Measurements from ENCODE around the gene SMIM20.
"Not testable (repeated sequence)": the region's sequence is repeated elsewhere in the genome, so short reads cannot be mapped to it uniquely, and the experiment has no call there.

Gene SMIM20

GRCh38 chr4:25892796-25893195, 21.2 kb upstream of the SMIM20 start:
- no peak for FAIRE-seq

GRCh38 chr4:25896776-25897539, 17.1 kb upstream of the SMIM20 start:
- no peak for FAIRE-seq

- no peak for FAIRE-seq
Measured at GRCh38 chr4:25900310-25900709, 13.7 kb upstream of the SMIM20 start.

GRCh38 chr4:25901030-25901430, 13.0 kb upstream of the SMIM20 start:
- no peak for FAIRE-seq

GRCh38 chr4:25903900-25904747, 9.9 kb upstream of the SMIM20 start:
- FAIRE-seq: no peak

- no peak for FAIRE-seq
Measured at GRCh38 chr4:25904748-25905082, 9.3 kb upstream of the SMIM20 start.

- no peak for FAIRE-seq
Measured at GRCh38 chr4:25905371-25905770, 8.6 kb upstream of the SMIM20 start.

- not testable (repeated sequence) for FAIRE-seq
Measured at GRCh38 chr4:25906113-25906512, 7.9 kb upstream of the SMIM20 start.

GRCh38 chr4:25908491-25908901, 5.5 kb upstream of the SMIM20 start:
- no peak for FAIRE-seq

GRCh38 chr4:25911356-25911755, 2.7 kb upstream of the SMIM20 start:
- no peak for FAIRE-seq

GRCh38 chr4:25913056-25913850, 767 bp upstream of the SMIM20 start:
- FAIRE-seq: no peak

GRCh38 chr4:25914670-25915352, 791 bp downstream of the SMIM20 start:
- no peak for FAIRE-seq

- no peak for FAIRE-seq
Measured at GRCh38 chr4:25915353-25915705, 1.3 kb downstream of the SMIM20 start.

- no peak for FAIRE-seq
Measured at GRCh38 chr4:25916870-25917269, 2.9 kb downstream of the SMIM20 start.

GRCh38 chr4:25919676-25920075, 5.7 kb downstream of the SMIM20 start:
- no peak for FAIRE-seq

- no peak for FAIRE-seq
Measured at GRCh38 chr4:25921922-25922321, 7.9 kb downstream of the SMIM20 start.

- no peak for FAIRE-seq
Measured at GRCh38 chr4:25922812-25923369, 8.9 kb downstream of the SMIM20 start.

- FAIRE-seq: no peak
Measured at GRCh38 chr4:25923745-25924144, 9.7 kb downstream of the SMIM20 start.

GRCh38 chr4:25925486-25926201, 11.6 kb downstream of the SMIM20 start:
- FAIRE-seq: no peak

- no peak for FAIRE-seq
Measured at GRCh38 chr4:25926462-25926861, 12.4 kb downstream of the SMIM20 start.

- FAIRE-seq: no peak
Measured at GRCh38 chr4:25927361-25928195, 13.6 kb downstream of the SMIM20 start.

All from TTC549 (cell line).